ENCODE results near the gene LRRIQ1. TPM values are rescaled to one million over a fixed set of nuclear protein-coding genes. Genes with fewer than 3 reads are reported as not detected.

LRRIQ1 gene
- total RNA-seq, 2 experiments from 2014 or later: not detected

- Histone ChIP-seq H2AFZ (ENCODE audit: low read length) (0 out of 2 replicates have a peak overlapping the region, but pooled peaks have one; percentile 4), H3K36me3 (ENCODE audit: insufficient read depth, low read length) (no peaks in the 10 kb centered on the region), H3K9me3 (ENCODE audit: low read length) (no peaks in the 10 kb centered on the region), H3K27ac (ENCODE audit: low read depth, low read length, poor library complexity, severe bottlenecking) (no peak overlapping the region), H3K4me1 (ENCODE audit: insufficient read depth, low read length, poor library complexity, severe bottlenecking) (no peaks in the 10 kb centered on the region), H3K9me2 (ENCODE audit: insufficient read depth, low read length) (no peaks in the 10 kb centered on the region), H3K4me3 (ENCODE audit: low read depth, low read length, poor library complexity, severe bottlenecking) (no peak overlapping the region), H4K20me1 (ENCODE audit: insufficient read depth, low read length) (no peaks in the 10 kb centered on the region), H3K4me2 (ENCODE audit: low read length) (no peak overlapping the region), H3K79me2 (ENCODE audit: insufficient read depth, low read depth, low read length) (no peaks in the 10 kb centered on the region)
- CTCF ChIA-PET (ENCODE audit: unreplicated experiment): no interaction called here
- POLR2A ChIA-PET: no interaction called here
- no TSS peak for BruUV-seq (replicated peaks)
- no peak for DNase-seq (ENCODE audit: low spot score)
- intact Hi-C loops (cut with micrococcal nuclease; ENCODE audit: unreplicated experiment): no loop called here
- no peak for TF ChIP-seq EZH2phosphoT487 (IDR thresholded peaks at IDR 0.05; ENCODE audit: borderline replicate concordance, low read depth, low read length)
- TF ChIP-seq, protein P1, sequence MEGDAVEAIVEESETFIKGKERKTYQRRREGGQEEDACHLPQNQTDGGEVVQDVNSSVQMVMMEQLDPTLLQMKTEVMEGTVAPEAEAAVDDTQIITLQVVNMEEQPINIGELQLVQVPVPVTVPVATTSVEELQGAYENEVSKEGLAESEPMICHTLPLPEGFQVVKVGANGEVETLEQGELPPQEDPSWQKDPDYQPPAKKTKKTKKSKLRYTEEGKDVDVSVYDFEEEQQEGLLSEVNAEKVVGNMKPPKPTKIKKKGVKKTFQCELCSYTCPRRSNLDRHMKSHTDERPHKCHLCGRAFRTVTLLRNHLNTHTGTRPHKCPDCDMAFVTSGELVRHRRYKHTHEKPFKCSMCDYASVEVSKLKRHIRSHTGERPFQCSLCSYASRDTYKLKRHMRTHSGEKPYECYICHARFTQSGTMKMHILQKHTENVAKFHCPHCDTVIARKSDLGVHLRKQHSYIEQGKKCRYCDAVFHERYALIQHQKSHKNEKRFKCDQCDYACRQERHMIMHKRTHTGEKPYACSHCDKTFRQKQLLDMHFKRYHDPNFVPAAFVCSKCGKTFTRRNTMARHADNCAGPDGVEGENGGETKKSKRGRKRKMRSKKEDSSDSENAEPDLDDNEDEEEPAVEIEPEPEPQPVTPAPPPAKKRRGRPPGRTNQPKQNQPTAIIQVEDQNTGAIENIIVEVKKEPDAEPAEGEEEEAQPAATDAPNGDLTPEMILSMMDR (conservative IDR thresholded peaks at IDR 0.05; ENCODE audit: low read length): no peak
Measured at GRCh38 chr12:85274315-85274651, 238.1 kb downstream of the LRRIQ1 start.

- Histone ChIP-seq H4K20me1 (ENCODE audit: insufficient read depth, low read length) (no peaks in the 10 kb centered on the region), H3K9me2 (ENCODE audit: insufficient read depth, low read length) (no peaks in the 10 kb centered on the region), H3K4me2 (ENCODE audit: low read length) (no peak overlapping the region), H3K36me3 (ENCODE audit: insufficient read depth, low read length) (no peaks in the 10 kb centered on the region), H3K9me3 (ENCODE audit: low read length) (no peaks in the 10 kb centered on the region), H3K4me1 (ENCODE audit: insufficient read depth, low read length, poor library complexity, severe bottlenecking) (no peaks in the 10 kb centered on the region), H3K4me3 (ENCODE audit: low read depth, low read length, poor library complexity, severe bottlenecking) (no peak overlapping the region), H2AFZ (ENCODE audit: low read length) (no peak overlapping the region), H3K79me2 (ENCODE audit: insufficient read depth, low read depth, low read length) (no peaks in the 10 kb centered on the region), H3K27ac (ENCODE audit: low read depth, low read length, poor library complexity, severe bottlenecking) (no peak overlapping the region)
- TF ChIP-seq, protein P1 (conservative IDR thresholded peaks at IDR 0.05; ENCODE audit: low read length): no peak
- TF ChIP-seq EZH2phosphoT487 (IDR thresholded peaks at IDR 0.05; ENCODE audit: borderline replicate concordance, low read depth, low read length): no peak
- DNase-seq (ENCODE audit: low spot score): no peak
- POLR2A ChIA-PET: no interaction called here
- intact Hi-C loops (cut with micrococcal nuclease; ENCODE audit: unreplicated experiment): no loop called here
- CTCF ChIA-PET (ENCODE audit: unreplicated experiment): no interaction called here
- BruUV-seq (replicated peaks): no TSS peak
Measured at GRCh38 chr12:85275374-85275773, 239.2 kb downstream of the LRRIQ1 start.

GRCh38 chr12:85277191-85277590 is 241.0 kb downstream of the LRRIQ1 start:
- intact Hi-C loops (cut with micrococcal nuclease; ENCODE audit: unreplicated experiment): no loop called here

More at GRCh38 chr12:85277191-85277590, 241.0 kb downstream of the LRRIQ1 start:
- ChIA-PET POLR2A (interaction anchor here (0.8 kb wide), 1 partner anchor 10 kb away, joined by 3 read pairs; no protein-coding TSS in a partner anchor), CTCF (ENCODE audit: unreplicated experiment) (no interaction called here)
- H3K4me2 ChIP-seq (ENCODE audit: low read length): no peak overlapping the region
- no TSS peak for BruUV-seq (replicated peaks)
- no peak for TF ChIP-seq EZH2phosphoT487 (IDR thresholded peaks at IDR 0.05; ENCODE audit: borderline replicate concordance, low read depth, low read length)
- TF ChIP-seq, protein P1 (conservative IDR thresholded peaks at IDR 0.05; ENCODE audit: low read length): no peak
- no peak for DNase-seq (ENCODE audit: low spot score)
- H3K4me3 ChIP-seq (ENCODE audit: low read depth, low read length, poor library complexity, severe bottlenecking): no peak overlapping the region
- H3K27ac ChIP-seq (ENCODE audit: low read depth, low read length, poor library complexity, severe bottlenecking): no peak overlapping the region
- no peaks in the 10 kb centered on the region for H4K20me1 ChIP-seq (ENCODE audit: insufficient read depth, low read length)
- H3K36me3 ChIP-seq (ENCODE audit: insufficient read depth, low read length): no peaks in the 10 kb centered on the region
- H3K79me2 ChIP-seq (ENCODE audit: insufficient read depth, low read depth, low read length): no peaks in the 10 kb centered on the region
- H3K9me3 ChIP-seq (ENCODE audit: low read length): no peaks in the 10 kb centered on the region
- H3K9me2 ChIP-seq (ENCODE audit: insufficient read depth, low read length): no peaks in the 10 kb centered on the region
- no peaks in the 10 kb centered on the region for H3K4me1 ChIP-seq (ENCODE audit: insufficient read depth, low read length, poor library complexity, severe bottlenecking)
- H2AFZ ChIP-seq (ENCODE audit: low read length): no peak overlapping the region
